HL-60/S4 treated with phorbol 12-myristate 13-acetate at 8.2 ng/mL for 4 days and 3 days (cell line): ENCODE measurements around the gene ZNF175.

ENCODE experiments used
- in situ Hi-C: fragments of 300-500 bp; cut with MboI; formaldehyde crosslinking; loops from 2 replicates; pipeline ENCODE4 v1.15.0; 2022; ENCODE audit warnings: low sequenced_read_pairs

ZNF175 gene

GRCh38 chr19:51549533-51550324 lies 21.4 kb upstream of the ZNF175 start:
- in situ Hi-C loops = no loop called here

GRCh38 chr19:51550848-51551672 lies 20.0 kb upstream of the ZNF175 start:
- in situ Hi-C loops = no loop called here

GRCh38 chr19:51551673-51552432 lies 19.2 kb upstream of the ZNF175 start:
- in situ Hi-C loops = no loop called here

GRCh38 chr19:51552608-51552995 lies 18.5 kb upstream of the ZNF175 start:
- in situ Hi-C loops = no loop called here

GRCh38 chr19:51552996-51553725 lies 17.9 kb upstream of the ZNF175 start:
- in situ Hi-C loops = no loop called here

GRCh38 chr19:51559240-51559639 lies 11.8 kb upstream of the ZNF175 start:
- in situ Hi-C loops = no loop called here

GRCh38 chr19:51560339-51560738 lies 10.7 kb upstream of the ZNF175 start:
- in situ Hi-C loops = no loop called here

GRCh38 chr19:51564791-51565190 lies 6.3 kb upstream of the ZNF175 start:
- in situ Hi-C loops = no loop called here

GRCh38 chr19:51565583-51565982 lies 5.5 kb upstream of the ZNF175 start:
- in situ Hi-C loops = no loop called here

GRCh38 chr19:51566489-51567100 lies 4.5 kb upstream of the ZNF175 start:
- in situ Hi-C loops = no loop called here

- in situ Hi-C loops = no loop called here
These were observed 3.5 kb upstream of the ZNF175 start for GRCh38 chr19:51567583-51567982.

- in situ Hi-C loops = no loop called here
These were observed 2.6 kb upstream of the ZNF175 start for GRCh38 chr19:51568456-51568855.

- in situ Hi-C loops = no loop called here
These were observed 516 bp downstream of the ZNF175 start for GRCh38 chr19:51571599-51571998.

GRCh38 chr19:51572410-51572809 lies 1.3 kb downstream of the ZNF175 start:
- in situ Hi-C loops = no loop called here

- in situ Hi-C loops = no loop called here
These were observed 1.8 kb downstream of the ZNF175 start for GRCh38 chr19:51572908-51573307.

GRCh38 chr19:51573331-51573730 lies 2.2 kb downstream of the ZNF175 start:
- in situ Hi-C loops = no loop called here

- in situ Hi-C loops = no loop called here
These were observed 5.8 kb downstream of the ZNF175 start for GRCh38 chr19:51576850-51577249.

GRCh38 chr19:51586103-51586728 lies 15.1 kb downstream of the ZNF175 start:
- in situ Hi-C loops = no loop called here

GRCh38 chr19:51586799-51587198 lies 15.7 kb downstream of the ZNF175 start:
- in situ Hi-C loops = no loop called here
